Breast epithelium (tissue), 4 donors: ENCODE data around the gene IPCEF1. TPM values are rescaled to one million over a fixed set of nuclear protein-coding genes. Genes with fewer than 3 reads are reported as not detected.
"Not testable (repeated sequence)": the region's sequence is repeated elsewhere in the genome, so short reads cannot be mapped to it uniquely, and the experiment has no call there.

Experiments used
- DNase-seq, 2 donors: peaks; one replicate each; pipeline ENCODE4 v3.0.0-alpha.2; 2019; ENCODE audit warnings: low spot score in 2 of 2
- H3K27ac ChIP-seq, 2 donors: fragments of 200-600 bp; sonication (generic) in 1 of 2; one replicate each; pipeline ENCODE4 v1.5.1; 2016 to 2019; ENCODE audit warnings: mild to moderate bottlenecking in 1 of 2
- H3K27me3 ChIP-seq, 2 donors: fragments of 200-600 bp; sonication (generic) in 1 of 2; one replicate each; pipeline versions ENCODE4 v1.5.1 to v1.6.0; 2017 to 2019; ENCODE audit warnings: control low read depth in 1 of 2, mild to moderate bottlenecking in 1 of 2
- H3K36me3 ChIP-seq: fragments of 200-600 bp; one replicate; pipeline ENCODE4 v1.5.1; 2019
- H3K4me1 ChIP-seq, 2 donors: fragments of 200-600 bp; sonication (generic); one replicate each; pipeline ENCODE4 v1.5.1; 2016 to 2019; ENCODE audit warnings: control low read depth in 1 of 2
- H3K4me3 ChIP-seq, 3 donors: fragments of 200-600 bp; sonication (generic); 1 replicate in 2 of 3; 2 replicates in 1 of 3; pipeline ENCODE4 v1.5.1; 2016 to 2019; ENCODE audit warnings: mild to moderate bottlenecking in 3 of 3, moderate library complexity in 2 of 3
- H3K9me3 ChIP-seq, 2 donors: fragments of 200-600 bp; sonication (generic) in 1 of 2; one replicate each; pipeline ENCODE4 v1.5.1; 2016 to 2019; ENCODE audit warnings: control low read depth in 1 of 2
- CTCF ChIP-seq, 3 donors: fragments of 450-650 bp; IDR thresholded peaks; one replicate each; pipeline ENCODE4 v1.5.1; 2016 to 2017; ENCODE audit warnings: antibody characterized with exemption in 3 of 3, mild to moderate bottlenecking in 3 of 3, moderate library complexity in 3 of 3
- POLR2A ChIP-seq: fragments of 450-650 bp; IDR thresholded peaks from one replicate; pipeline ENCODE4 v1.6.1; 2016; ENCODE audit warnings: antibody characterized with exemption, mild to moderate bottlenecking, moderate library complexity
- POLR2AphosphoS5 ChIP-seq, 3 donors: sonication (generic); formaldehyde crosslinking; IDR thresholded peaks; one replicate each; pipeline ENCODE4 v1.6.1; 2017; ENCODE audit warnings: antibody characterized with exemption in 3 of 3
- intact Hi-C: fragments of 100-400 bp; cut with DNase I; formaldehyde crosslinking; loops from one replicate; pipeline ENCODE4 v1.15.1; 2023; ENCODE audit warnings: low total_unique reads
- total RNA-seq, 3 donors: library from RNA; depleted of rRNA; stranded (reverse); fragments of >200 nt; gene quantifications; one replicate each; pipeline ENCODE4 v1.1.0, GENCODE V29; 2016

The IPCEF1 gene
- total RNA-seq, 3 donors from 2014 or later: 3.7 to 6.7 (median 5.6) TPM

GRCh38 chr6:154345811-154346210 is 10.8 kb downstream of the IPCEF1 start:
- Histone ChIP-seq H3K4me3 (no peak overlapping the region), H3K4me1 (no peaks in the 10 kb centered on the region), H3K36me3 (no peaks in the 10 kb centered on the region), H3K9me3 (no peaks in the 10 kb centered on the region), H3K27ac (no peak overlapping the region), H3K27me3 (no peaks in the 10 kb centered on the region)
- intact Hi-C loops: no loop called here
- no peak for DNase-seq
- TF ChIP-seq POLR2A: no peak
- TF ChIP-seq CTCF (IDR thresholded peaks at IDR 0.05): no peak
- no peak for TF ChIP-seq POLR2AphosphoS5 (IDR thresholded peaks at IDR 0.05)

- peak overlapping the region; percentile 37 to 39 for H3K27ac ChIP-seq
These were observed 12.9 kb downstream of the IPCEF1 start for GRCh38 chr6:154343473-154344308.

GRCh38 chr6:154341871-154342270 is 14.7 kb downstream of the IPCEF1 start:
- Histone ChIP-seq H3K36me3 (no peaks in the 10 kb centered on the region), H3K4me1 (no peaks in the 10 kb centered on the region), H3K27me3 (no peaks in the 10 kb centered on the region), H3K4me3 (no peak overlapping the region), H3K27ac (no peak overlapping the region), H3K9me3 (no peaks in the 10 kb centered on the region)
- no peak for DNase-seq
- intact Hi-C loops: no loop called here
- TF ChIP-seq POLR2A (no peak), CTCF (IDR thresholded peaks at IDR 0.05) (no peak), POLR2AphosphoS5 (IDR thresholded peaks at IDR 0.05) (no peak)

More at GRCh38 chr6:154343473-154344308, 12.9 kb downstream of the IPCEF1 start:
- peak overlapping the region in 2 of 3 donors; percentile 31 to 35 for H3K4me3 ChIP-seq
- H3K4me1 ChIP-seq: no peaks in the 10 kb centered on the region
- intact Hi-C loops: no loop called here
- H3K9me3 ChIP-seq: no peaks in the 10 kb centered on the region
- no peak for TF ChIP-seq POLR2A
- peak in 2 of 3 donors; percentile 49 to 71 for TF ChIP-seq CTCF (IDR thresholded peaks at IDR 0.05)
- TF ChIP-seq POLR2AphosphoS5 (IDR thresholded peaks at IDR 0.05): peak in 1 of 3 donors; percentile 23
- H3K27me3 ChIP-seq: no peaks in the 10 kb centered on the region
- DNase-seq: peak; percentile 72 to 73
- no peaks in the 10 kb centered on the region for H3K36me3 ChIP-seq

- DNase-seq: no peak
- H3K27me3 ChIP-seq: no peaks in the 10 kb centered on the region
- no peaks in the 10 kb centered on the region for H3K36me3 ChIP-seq
- H3K4me3 ChIP-seq: no peak overlapping the region
- intact Hi-C loops: no loop called here
- no peak overlapping the region for H3K27ac ChIP-seq
- no peaks in the 10 kb centered on the region for H3K4me1 ChIP-seq
- TF ChIP-seq POLR2AphosphoS5 (IDR thresholded peaks at IDR 0.05) (no peak), CTCF (IDR thresholded peaks at IDR 0.05) (no peak), POLR2A (no peak)
- H3K9me3 ChIP-seq: no peaks in the 10 kb centered on the region
These were observed 15.3 kb downstream of the IPCEF1 start for GRCh38 chr6:154341336-154341735.

GRCh38 chr6:154337406-154338005 is 19.1 kb downstream of the IPCEF1 start:
- no peaks in the 10 kb centered on the region for H3K36me3 ChIP-seq
- H3K4me1 ChIP-seq: no peaks in the 10 kb centered on the region
- DNase-seq: no peak
- H3K4me3 ChIP-seq: no peak overlapping the region
- TF ChIP-seq POLR2AphosphoS5 (IDR thresholded peaks at IDR 0.05): no peak
- no peak for TF ChIP-seq CTCF (IDR thresholded peaks at IDR 0.05)
- TF ChIP-seq POLR2A: no peak
- intact Hi-C loops: no loop called here
- H3K27me3 ChIP-seq: no peaks in the 10 kb centered on the region
- H3K27ac ChIP-seq: no peak overlapping the region
- no peaks in the 10 kb centered on the region for H3K9me3 ChIP-seq

- H3K4me3 ChIP-seq, H3K4me1 ChIP-seq, intact Hi-C loops, H3K9me3 ChIP-seq, H3K27me3 ChIP-seq, H3K27ac ChIP-seq, H3K36me3 ChIP-seq, DNase-seq: not testable (repeated sequence)
These were observed 22.5 kb downstream of the IPCEF1 start for GRCh38 chr6:154334147-154334546.
